Frontal cortex (tissue), 4 donors: ENCODE data around the gene SYTL3. TPM values are rescaled to one million over a fixed set of nuclear protein-coding genes. Genes with fewer than 3 reads are reported as not detected.
A peak's percentile ranks its signal among the peaks of the same experiment; 100 is the strongest.
"Not testable (repeated sequence)": the region's sequence is repeated elsewhere in the genome, so short reads cannot be mapped to it uniquely, and the experiment has no call there.

ENCODE experiments used
- DNase-seq, 2 donors: peaks; one replicate each; pipeline ENCODE4 v3.0.0; 2012; ENCODE audit warnings: low spot score in 2 of 2
- FAIRE-seq: peaks from 2 replicates; lab custom pipeline; 2012; peaks lifted over from hg19 to GRCh38; lab: Jason Lieb, UNC
- total RNA-seq: library from RNA; depleted of rRNA; stranded (reverse); fragments of >200 nt; gene quantifications from one replicate; pipeline ENCODE4 v1.2.3, GENCODE V29; 2014
- donor health status: control.
- donor health status: control.
- donor health status: control.

The SYTL3 gene
- total RNA-seq, 1 donor from 2014 or later: 2.0 TPM

DNA sequence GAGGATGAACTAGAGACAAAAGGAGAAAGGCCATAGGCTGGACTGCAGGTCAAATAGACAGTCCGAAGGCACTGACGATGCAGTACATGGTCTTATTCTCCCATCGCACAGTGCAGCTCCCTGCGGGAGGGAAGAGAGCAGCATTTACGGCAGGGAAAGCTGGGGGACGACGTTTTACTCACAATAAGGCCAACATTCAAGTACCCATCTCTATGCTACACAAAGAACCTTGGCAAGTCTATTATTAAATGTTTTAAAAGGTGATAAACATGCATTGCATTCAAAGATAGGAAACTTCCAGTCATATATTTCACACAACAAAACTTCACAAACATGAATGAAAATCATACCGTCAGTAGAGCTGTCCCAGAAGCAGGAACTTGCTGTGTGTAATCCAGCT lies 13.1 kb upstream of the SYTL3 start:
- FAIRE-seq (no peak), DNase-seq (no peak)

DNA sequence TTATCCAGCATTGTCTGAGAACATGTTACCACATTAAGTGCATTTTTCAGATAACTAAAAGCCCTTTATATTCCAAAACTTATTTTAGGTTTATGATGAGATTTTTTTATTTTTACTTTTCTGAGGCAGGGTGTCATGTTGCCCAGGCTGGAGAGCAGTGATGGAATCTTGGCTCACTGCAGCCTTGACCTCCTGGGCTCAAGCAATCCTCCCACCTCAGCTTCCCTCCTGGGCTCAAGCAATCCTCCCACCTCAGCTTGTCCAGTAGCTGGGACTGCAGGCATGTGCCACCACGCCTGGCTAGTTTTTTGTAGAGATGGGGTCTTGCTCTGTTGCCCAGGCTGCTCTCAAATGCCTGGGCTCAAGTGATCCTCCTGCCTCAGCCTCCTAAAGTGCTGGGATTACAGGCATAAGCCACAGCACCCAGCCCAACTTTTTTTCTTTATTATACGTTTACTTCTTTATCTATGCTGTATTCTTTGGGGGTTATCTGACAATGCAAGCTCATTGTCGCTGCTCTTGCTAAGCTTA lies 11.5 kb upstream of the SYTL3 start:
- no peak for FAIRE-seq
- no peak for DNase-seq

DNA sequence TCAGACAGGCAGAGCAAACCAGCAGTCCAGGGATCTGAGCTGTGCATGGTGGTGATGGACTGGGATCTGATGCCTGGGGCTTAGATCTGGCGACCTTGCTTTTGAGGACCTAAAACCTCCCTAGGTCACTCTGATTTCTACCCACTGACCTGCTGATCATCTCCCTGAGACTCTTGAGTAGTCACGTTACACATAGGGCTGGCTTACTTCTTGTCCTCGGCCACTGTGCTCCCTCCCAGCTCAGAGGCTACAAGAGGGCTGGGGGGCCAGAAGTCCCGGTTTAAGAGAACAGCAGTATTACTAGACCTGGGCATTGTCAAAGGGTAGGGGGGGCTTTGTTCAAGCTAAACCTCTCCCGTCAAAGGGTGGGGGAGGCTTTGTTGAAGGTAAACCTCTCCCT lies 10.8 kb upstream of the SYTL3 start:
- no peak for DNase-seq
- no peak for FAIRE-seq

DNA sequence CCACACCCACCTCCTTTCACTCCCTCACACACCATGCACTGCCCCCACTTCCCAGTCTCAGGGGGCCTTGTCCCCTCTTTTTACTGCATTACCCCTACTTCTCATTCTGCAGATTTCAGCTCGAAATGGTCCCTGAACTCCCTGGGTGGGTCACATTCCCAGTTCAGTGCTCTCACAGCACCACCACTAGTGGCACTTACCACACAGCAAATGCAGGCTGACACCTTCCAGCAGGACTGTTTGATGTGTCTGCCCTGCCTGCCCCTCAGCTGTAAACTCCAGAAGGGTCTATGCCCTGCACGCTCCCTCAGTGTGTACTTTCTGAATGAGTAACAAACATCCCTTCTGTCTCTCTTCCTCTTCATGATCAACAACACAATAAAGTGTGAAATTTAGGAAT lies 9.3 kb upstream of the SYTL3 start:
- no peak for DNase-seq
- FAIRE-seq: no peak

DNA sequence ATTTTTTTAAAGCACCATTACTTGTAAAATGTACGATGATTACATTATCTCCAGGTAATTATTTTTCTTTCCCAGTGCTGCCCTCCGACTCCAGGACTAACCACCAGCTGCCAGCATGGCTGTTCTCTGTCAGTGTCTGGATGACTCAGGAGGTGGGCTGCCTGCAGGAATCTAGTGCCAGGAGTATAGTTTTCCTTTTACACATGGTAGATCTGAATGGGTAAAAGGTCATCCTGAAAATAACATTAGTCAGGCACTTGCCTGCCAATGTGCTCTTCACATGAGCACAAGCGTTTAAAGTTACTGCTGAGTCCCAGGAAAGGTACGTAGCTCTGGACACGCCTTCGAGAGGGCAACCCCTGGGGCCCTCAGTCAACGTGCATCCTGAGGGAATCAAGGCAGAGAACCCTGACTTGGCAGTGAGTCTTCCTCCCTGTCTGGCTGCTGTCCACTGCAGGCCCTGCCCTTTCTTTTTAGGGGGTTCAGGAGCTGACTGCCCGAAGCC lies 7.7 kb upstream of the SYTL3 start:
- no peak for DNase-seq
- FAIRE-seq: no peak

DNA sequence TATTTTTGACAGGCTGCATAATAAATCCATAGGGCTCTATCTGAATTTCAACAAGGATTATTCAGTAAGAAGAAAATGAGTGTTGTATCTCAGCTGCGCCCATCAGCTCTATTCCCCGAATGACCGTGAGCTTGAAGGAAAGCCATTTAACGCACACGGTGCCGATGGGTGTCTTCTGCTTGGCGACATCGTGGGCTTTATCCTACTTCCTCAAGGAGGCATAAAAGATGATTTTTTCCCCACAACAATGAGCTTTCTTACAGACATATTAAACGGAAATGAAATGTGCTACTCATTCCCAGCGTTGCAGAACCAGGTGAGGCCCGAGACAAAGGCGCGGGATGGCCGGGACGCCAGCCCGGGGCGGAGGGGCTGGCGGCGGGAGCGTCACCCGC lies 6.0 kb upstream of the SYTL3 start:
- FAIRE-seq (no peak), DNase-seq (no peak)

DNA sequence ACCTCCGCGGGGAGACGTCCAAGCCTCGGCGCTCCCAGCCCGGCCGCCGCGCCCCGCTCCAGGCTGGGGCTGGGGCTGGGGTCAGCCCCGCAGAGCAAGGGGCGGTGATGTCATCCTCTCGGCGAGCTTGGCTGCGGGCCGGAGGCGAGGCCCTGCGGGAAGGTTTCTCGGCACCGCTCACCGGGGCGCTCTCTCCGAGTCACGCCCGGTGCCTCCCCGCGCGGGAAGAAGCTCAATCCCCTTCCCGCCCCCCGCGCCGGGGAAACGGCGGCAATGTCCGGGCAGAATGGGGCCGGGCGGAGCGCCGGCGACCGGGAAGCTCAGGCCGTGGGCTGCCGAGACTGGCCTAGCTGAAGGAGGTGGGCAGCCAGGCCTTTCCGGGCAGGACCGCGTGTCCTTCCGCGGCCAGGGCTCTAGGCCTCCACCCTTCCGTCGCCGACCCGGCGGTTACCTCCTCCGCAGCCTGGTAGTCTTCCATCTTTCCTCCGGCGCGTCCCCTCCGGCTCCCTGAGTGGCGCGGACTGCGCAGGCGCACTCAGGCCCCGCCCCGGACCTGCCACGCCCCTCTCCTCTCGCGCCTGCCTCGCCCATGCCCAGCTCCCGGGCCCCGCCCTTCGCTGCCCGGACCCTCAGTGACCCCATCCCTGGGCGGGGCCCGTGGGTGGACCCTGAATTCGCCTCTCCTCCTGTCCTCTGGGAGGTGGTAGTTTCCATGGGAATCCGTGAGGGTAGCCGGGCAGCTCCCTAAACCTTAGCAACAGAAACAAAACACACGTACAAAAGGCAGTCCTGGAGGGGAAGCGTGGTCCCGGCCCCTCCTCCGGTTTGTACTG lies 5.4 kb upstream of the SYTL3 start, which contains the start of gene DYNLT1:
TSS of gene DYNLT1 (minus strand) at position 513 of the 833 bp plus-strand sequence. CDS start at position 478, 35 bp downstream.
- peak; percentile 90 to 91 for DNase-seq
- no peak for FAIRE-seq

DNA sequence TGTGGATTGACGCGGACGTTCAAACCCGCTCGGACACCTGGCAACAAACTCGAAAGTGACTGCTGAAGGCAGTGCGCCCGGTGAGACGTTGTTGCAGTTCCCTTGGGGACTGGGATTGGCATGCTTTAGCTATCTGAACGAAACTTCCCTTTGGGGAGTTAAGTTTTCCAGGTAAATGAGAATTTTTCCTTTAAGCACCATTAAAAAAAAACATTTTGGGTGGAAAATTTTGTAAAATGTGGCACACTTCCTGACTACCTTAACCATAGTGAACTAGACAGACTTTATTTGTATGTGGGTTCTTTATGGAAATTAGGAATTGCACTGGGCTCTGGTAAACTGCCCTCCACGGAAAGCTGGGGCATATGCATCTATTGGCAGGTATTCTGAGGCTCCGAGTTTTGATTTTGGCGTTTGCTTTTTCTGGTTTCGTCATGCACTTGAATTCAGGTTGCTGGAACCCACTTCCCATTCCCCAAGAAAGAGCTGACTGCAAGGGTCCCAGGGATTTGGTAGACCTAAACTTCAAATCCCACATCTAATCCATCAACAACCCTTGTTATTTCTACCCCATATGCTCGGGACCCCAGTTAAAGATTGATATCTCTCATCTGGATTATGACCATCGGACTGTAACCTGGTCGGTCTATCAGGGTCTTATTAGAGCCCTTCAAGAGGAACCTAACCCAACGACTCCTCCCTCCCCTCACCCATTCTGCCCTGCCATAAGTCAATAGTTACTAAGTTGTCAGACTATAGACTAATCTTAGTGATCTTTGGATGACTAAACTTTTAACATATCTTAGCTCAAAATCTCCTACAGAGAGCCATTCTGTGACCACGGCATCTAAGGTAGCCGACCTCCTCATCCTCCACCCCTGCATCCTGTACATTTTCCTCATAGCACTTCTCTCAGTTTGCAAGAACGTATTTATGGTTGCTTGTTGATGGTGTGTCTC lies 4.5 kb upstream of the SYTL3 start:
- DNase-seq (no peak), FAIRE-seq (no peak)

DNA sequence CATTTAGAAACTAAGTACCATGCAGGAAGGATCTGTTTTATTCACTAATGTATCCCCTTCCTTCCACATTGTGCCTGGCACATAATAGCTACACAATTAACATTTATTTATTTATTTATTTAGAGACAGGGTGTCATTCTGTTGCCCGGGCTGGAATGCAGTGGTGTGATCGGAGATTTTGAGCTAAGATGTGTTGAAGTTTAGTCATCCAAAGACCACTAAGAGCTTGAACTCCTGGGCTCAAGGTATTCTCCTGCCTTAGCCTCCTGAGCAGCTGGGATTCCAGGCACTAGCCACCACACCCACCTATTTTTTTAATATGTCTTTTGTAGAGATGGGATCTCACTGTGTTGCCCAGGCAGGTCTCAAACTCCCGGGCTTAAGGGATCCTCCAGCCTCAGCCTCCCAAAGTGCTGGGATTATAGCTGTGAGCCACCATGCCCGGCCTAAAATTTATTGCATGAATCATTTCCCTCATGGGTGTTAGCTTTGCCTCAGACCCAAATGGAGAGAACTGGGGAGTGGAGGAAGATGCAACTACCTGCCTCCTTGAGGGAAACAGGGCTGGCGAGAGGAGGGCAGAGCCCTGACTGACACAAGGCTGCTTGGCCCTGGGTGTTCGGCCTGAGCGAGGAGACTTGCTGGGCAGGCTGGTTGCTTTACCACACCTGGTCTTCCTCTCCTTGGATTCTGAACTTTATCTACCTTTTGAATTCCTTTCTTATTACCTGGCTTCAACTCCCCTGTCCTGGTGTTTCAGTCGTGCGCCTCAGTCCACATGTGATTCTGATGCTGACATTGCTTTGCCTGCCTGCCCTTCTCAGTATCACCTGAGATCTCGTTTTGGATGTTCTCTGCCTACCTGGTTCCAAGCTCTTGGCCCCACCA lies 3.6 kb upstream of the SYTL3 start:
- DNase-seq: no peak
- FAIRE-seq: no peak

DNA sequence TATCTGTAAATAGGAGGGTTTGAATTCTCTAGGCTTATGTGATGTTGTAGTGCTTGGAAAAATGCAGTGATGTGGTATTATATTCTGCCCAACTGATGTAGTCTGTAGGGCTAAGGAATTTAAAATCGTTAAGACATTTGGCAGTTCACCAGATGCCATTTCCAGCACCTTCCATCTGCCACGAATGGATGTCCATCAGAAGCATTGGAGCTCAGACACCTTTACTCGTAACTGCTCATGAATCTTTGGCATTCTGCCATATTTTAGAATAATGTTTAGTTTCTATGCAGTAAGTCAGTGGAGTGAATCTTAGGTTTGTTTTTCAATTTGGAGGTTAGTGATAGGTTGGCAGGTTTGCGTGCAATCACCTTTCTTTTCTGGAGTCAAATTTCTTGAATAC lies 2.4 kb upstream of the SYTL3 start:
- FAIRE-seq (no peak), DNase-seq (no peak)

DNA sequence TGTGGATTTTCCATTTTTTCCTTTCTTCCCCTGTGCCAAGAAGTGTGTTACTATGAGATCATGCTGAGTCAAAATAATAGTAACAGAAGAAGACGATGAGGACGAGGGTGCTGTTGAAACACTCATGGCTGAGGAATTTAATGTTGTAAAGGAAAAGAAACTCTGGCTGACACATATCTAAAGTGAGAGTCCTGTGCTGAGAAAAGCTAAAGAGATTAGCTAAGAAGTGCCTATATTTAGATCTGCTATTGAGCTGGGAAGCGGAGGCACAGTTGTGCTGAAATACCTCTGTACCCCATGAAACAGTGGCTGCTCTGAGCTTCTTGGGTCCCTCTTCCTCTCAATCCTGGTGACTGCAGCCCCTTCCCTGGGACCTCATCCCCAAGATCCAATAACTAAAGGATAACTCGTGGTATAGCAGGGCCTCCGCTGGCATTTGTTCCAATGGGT lies 1.1 kb upstream of the SYTL3 start:
- FAIRE-seq (no peak), DNase-seq (no peak)

DNA sequence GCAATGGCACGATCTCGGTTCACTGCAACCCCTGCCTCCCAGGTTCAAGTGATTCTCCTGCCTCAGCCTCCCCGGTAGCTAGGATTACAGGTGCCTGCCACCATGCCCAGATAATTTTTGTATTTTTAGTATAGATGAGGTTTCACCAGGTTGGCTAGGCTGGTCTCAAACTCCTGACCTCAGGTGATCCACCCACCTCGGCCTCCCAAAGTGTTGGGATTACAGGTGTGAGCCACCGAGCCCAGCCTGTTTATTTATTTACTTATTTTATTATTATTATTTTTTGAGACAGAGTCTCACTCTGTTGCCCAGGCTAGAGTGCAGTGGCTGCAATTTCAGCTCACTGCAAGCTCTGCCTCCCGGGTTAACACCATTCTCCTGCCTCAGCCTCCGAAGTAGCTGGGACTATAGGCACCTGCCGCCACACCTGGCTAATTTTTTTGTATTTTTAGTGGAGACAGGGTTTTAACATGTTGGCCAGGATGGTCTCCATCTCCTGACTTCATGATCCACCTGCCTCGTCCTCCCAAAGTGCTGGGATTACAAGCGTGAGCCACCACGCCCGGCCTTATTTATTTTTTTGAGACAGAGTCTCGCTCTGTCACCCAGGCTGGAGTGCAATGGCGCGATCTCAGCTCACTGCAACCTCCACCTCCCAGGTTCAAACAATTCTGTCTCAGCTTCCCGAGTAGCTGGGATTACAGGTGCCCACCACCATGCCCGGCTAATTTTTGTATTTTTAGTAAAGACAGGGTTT lies 2.3 kb downstream of the SYTL3 start:
- not testable (repeated sequence) for FAIRE-seq, DNase-seq

DNA sequence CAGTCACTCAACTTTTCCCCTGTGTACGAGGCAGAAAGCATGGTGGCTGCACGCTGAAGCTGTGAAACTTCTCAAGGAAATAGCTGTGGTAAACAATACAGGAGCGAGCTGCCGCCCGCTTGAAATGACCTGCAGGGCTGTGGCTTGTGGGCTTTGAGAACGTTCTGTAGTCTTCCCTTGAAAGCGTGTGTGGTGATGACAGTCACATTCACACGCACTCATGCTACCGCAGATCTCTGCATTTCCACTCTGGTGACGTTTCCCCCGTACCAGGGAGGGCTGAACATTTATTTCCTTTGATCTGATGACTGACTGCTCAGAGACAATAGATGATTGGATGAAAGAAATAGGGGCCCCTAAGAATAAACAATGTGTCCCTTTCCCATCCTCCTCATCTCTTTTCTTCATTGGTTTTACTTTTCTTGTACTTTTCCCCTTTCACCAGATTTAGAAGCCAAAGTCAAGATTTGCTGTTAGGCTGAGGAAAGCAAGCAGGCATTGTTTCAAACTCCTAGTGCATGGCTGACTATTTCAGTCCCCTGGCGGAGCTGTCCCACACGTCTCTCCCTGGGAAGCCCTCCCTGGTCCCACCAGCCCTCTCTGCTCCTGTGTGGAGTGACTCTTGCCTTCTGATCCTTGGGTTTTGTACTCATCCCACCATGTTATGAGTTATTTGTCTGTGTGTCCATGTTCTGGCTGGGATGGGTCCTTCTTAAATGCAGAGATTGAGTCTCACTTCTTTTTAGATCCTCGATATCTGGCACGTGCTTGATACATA lies 3.9 kb downstream of the SYTL3 start:
- FAIRE-seq: no peak
- no peak for DNase-seq

DNA sequence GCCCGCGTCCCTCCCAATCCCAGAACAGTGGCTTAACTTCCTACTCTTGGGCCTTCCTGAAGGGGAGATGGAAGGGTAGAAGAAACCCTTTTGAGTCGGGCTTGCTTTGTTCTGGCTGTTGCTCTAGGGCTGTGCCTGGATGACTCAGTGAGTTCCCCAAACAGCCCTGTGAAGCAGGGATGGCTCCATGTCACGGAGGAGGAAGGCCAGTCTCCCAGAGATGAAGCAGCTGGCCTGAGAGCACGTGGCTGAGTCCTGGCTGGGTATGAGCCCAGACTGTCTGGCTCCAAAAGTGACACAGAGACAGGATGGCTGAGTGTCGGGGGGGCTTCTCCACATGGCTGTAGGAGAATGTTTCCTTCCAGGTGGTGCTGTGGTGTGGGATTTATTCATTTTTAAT lies 4.6 kb downstream of the SYTL3 start:
- FAIRE-seq (no peak), DNase-seq (no peak)

DNA sequence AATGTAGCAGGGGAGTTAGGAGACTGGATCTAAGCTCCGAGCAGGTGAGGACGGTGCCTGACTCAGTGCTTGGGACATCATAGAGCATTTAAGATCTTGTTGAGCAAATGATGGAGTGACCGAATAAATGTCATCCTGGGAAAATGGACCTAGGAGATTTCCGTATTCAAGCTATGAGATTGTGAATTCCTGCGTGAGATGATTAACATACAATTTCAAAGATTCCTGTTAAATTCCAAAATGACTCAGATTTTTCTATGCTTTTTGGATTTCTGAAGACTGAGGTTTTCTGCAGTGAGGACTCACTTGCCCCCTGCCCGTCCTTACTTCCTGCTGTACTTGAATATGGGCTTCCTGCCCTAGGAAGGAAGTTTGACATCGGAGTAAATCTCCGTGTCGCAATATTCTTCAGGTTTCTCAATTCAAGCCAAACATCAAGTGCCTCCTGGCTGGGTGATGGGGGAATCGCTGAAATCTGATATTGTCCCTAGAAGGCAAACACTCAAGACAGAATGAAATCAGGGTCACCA lies 5.2 kb downstream of the SYTL3 start:
- DNase-seq: no peak
- FAIRE-seq: no peak

DNA sequence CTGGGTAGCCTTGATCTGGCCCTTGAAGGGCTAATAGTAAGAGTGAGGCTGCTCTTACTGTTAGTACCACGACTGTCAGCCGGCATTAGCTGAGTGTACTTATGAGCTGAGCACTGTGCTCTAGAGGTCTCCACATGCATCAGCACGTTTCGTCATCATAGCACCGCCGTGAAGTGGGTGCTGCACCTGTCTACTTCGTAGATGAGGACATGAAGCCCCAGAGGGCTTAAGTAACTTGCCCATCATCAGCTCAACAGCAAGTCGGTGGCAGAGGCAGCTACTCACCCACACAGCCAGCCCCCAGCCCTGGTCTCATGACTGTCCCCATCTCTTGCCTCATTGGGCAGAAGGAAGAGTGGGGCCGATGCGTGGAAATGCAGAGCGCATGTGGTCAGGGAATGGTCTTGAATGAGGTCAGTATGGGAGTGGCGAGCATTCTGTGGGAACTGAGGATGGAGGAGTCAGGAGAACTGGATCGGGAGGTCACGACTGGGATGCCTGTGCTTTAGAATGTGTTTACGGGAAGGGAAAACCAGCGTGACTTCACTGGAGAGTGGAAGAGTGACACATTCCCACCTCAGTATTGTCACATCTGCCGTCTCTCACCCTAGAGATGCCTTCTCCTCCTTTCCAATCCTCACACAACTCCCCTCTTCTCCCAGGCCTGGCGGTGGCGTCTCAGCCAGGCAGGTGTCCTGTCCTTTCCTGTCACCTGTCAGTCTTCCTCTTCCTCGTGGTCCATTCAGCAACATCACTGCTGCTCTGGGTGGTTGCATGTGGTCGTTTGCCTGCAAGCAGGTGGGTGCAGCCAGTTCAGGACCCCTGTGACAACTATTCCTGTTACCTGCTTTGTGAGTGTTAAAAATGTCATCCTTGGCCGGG lies 6.0 kb downstream of the SYTL3 start:
- no peak for DNase-seq

DNA sequence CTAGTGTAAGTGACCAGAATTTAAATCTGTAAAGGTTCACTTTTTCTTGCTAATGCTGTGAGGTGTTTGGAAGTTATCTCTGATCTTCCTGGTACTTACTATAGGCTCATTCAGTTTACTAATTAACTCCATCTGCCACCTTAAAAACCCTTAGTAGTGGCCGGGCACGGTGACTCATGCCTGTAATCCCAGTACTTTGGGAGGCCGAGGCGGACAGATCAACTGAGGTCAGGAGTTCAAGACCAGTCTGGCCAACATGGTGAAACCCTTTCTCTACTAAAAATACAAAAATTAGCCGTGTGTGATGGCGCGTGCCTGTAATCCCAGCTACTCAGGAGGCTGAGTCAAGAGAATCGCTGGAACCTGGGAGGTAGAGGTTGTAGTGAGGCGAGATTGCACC lies 7.1 kb downstream of the SYTL3 start:
- FAIRE-seq, DNase-seq: not testable (repeated sequence)

More for the DNA sequence above, 6.0 kb downstream of the SYTL3 start:
- no peak for FAIRE-seq
